SH-SY5Y (cell line): Measurements from ENCODE around the gene PDGFD.

ENCODE experiments used
- GATA2 ChIP-seq: IDR thresholded peaks from 2 replicates; pipeline ENCODE4 v1.6.1; 2011; ENCODE audit warnings: mild to moderate bottlenecking, low read depth, low read length
- GATA3 ChIP-seq: IDR thresholded peaks from 2 replicates; pipeline ENCODE4 v1.6.1; 2011; ENCODE audit warnings: low read depth, mild to moderate bottlenecking, low read length, moderate library complexity

DNA sequence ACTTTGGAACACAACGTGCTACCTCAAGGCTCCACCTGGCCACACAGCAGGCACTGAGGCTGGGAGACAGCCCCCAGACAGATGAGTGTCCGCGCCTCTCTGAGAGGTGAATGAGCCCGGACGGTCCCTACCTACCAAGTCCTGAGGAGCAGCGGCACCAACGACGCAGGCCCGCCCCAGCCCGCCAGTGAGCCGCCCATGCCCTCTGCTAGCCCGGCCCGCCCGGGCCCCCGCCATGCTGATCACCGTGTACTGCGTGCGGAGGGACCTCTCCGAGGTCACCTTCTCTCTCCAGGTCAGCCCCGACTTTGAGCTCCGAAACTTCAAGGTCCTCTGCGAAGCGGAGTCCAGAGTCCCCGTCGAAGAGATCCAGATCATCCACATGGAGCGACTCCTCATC is 127.4 kb downstream of the PDGFD start, which contains the start of gene DDI1:
- TF ChIP-seq GATA3 = no peak
- TF ChIP-seq GATA2 = no peak
